NCI-H2227 (cell line): ENCODE data around the gene LAGE3.

Experiments used
- DNase-seq: peaks from one replicate; lab custom pipeline; 2025; ENCODE audit not compliant: unreplicated experiment; lab: John Stamatoyannopoulos, UW

Gene LAGE3

GRCh38 chrX:154458954-154459778 is 19.9 kb downstream of the LAGE3 start:
- DNase-seq = peak; percentile 25

- peak; percentile 73 for DNase-seq
Measured at GRCh38 chrX:154458116-154458953, 20.7 kb downstream of the LAGE3 start, which contains the start of gene PLXNA3. PLXNA3 (plus strand) TSS chrX:154458281; CDS start chrX:154460184, 1,903 bp downstream.

GRCh38 chrX:154457491-154458115 is 21.5 kb downstream of the LAGE3 start:
- DNase-seq = peak; percentile 74

GRCh38 chrX:154452823-154453222 is 26.3 kb downstream of the LAGE3 start:
- DNase-seq = no peak

GRCh38 chrX:154450312-154450711 is 28.8 kb downstream of the LAGE3 start:
- no peak for DNase-seq

GRCh38 chrX:154449618-154450017 is 29.5 kb downstream of the LAGE3 start:
- DNase-seq = no peak

GRCh38 chrX:154448484-154448883 is 30.6 kb downstream of the LAGE3 start:
- no peak for DNase-seq

- no peak for DNase-seq
Measured at GRCh38 chrX:154446430-154446829, 32.7 kb downstream of the LAGE3 start.

- DNase-seq = no peak
Measured at GRCh38 chrX:154445776-154446175, 33.3 kb downstream of the LAGE3 start.

- no peak for DNase-seq
Measured at GRCh38 chrX:154444755-154445246, 34.3 kb downstream of the LAGE3 start.

GRCh38 chrX:154443992-154444754 is 34.9 kb downstream of the LAGE3 start, which contains the start of gene FAM50A:
FAM50A (plus strand) TSS chrX:154444141; CDS start chrX:154444236, 95 bp downstream.
- DNase-seq = peak; percentile 82

- DNase-seq = peak; percentile 24
Measured at GRCh38 chrX:154443479-154443910, 35.6 kb downstream of the LAGE3 start.

- DNase-seq = no peak
Measured at GRCh38 chrX:154441984-154442707, 36.9 kb downstream of the LAGE3 start.

GRCh38 chrX:154441564-154441963 is 37.5 kb downstream of the LAGE3 start:
- no peak for DNase-seq

GRCh38 chrX:154440623-154441357 is 38.3 kb downstream of the LAGE3 start:
- no peak for DNase-seq

- DNase-seq = no peak
Measured at GRCh38 chrX:154439841-154440240, 39.2 kb downstream of the LAGE3 start.

GRCh38 chrX:154437971-154438893 is 40.8 kb downstream of the LAGE3 start:
- DNase-seq = no peak
